Right forelimb (tissue), 1 donor: Measurements from ENCODE around the gene FAM120B.
"Not testable (repeated sequence)": the region's sequence is repeated elsewhere in the genome, so short reads cannot be mapped to it uniquely, and the experiment has no call there.

Experiments
- DNase-seq: peaks from one replicate; pipeline ENCODE4 v3.0.0-alpha.2; 2018

FAM120B gene

DNA sequence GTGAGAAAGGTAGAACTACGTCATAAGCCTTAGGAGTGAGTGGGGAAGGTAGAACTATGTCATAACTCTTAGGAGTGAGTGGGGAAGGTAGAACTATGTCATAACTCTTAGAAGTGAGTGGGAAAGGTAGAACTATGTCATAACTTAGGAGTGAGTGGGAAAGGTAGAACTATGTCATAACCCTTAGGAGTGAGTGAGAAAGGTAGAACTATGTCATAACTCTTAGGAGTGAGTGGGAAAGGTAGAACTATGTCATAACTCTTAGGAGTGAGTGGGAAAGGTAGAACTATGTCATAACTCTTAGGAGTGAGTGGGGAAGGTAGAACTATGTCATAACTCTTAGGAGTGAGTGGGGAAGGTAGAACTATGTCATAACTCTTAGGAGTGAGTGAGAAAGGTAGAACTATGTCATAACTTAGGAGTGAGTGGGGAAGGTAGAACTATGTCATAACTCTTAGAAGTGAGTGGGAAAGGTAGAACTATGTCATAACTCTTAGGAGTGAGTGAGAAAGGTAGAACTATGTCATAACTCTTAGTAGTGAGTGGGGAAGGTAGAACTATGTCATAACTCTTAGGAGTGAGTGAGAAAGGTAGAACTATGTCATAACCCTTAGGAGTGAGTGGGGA lies 92.3 kb downstream of the FAM120B start:
- DNase-seq, result not testable (repeated sequence)

- DNase-seq, result not testable (repeated sequence)
These were observed 93.5 kb downstream of the FAM120B start for GRCh38 chr6:170399955-170400558.

- no peak for DNase-seq
These were observed 95.9 kb downstream of the FAM120B start for GRCh38 chr6:170402318-170403040.

- no peak for DNase-seq
These were observed 96.9 kb downstream of the FAM120B start for GRCh38 chr6:170403451-170403850.

- DNase-seq, result no peak
These were observed 97.5 kb downstream of the FAM120B start for GRCh38 chr6:170404036-170404435.

DNA sequence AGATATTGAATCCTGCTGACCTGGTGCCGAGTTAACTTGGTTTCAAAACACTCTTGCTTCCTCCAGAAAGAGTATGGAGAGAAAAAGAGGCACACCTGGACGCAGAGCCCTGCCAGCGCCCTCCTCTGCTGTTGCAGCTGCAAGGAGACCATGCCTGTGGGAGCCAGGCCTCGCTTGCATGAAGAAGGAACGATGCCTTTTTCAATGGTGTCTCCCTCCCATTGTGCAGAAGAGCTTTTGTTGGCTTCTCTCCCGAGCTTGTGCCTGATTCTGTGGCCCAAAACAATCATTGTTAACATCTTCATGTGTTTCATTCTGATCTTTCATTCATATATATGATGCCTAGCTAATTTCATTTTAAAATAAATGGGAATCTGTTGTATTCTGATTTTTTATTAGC lies 98.1 kb downstream of the FAM120B start:
- DNase-seq, result no peak

- DNase-seq, result no peak
These were observed 98.9 kb downstream of the FAM120B start for GRCh38 chr6:170405311-170405975.

GRCh38 chr6:170407200-170407599 lies 100.6 kb downstream of the FAM120B start:
- no peak for DNase-seq

- no peak for DNase-seq
These were observed 101.4 kb downstream of the FAM120B start for GRCh38 chr6:170407932-170408331.

- DNase-seq, result not testable (repeated sequence)
These were observed 103.2 kb downstream of the FAM120B start for GRCh38 chr6:170409746-170410145.

DNA sequence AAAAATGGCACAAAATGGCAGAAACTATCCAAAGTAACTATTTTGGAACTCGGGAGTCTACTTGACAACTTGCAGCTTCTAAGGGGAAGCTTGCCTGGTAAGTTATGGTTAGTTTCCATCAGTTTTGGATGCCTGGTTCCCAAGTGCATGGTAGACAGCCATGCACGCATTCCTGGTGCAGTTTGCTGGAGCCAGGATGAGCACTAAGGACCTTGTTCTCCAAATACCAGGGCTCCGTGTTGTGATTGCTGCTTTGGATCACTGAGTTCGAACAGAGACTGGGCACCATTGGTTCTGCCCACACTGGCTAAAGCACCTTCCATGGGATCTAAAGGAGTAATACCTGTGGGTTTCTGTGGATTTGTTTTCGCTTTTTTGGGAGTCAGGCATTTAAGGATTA lies 103.7 kb downstream of the FAM120B start:
- DNase-seq, result no peak

DNA sequence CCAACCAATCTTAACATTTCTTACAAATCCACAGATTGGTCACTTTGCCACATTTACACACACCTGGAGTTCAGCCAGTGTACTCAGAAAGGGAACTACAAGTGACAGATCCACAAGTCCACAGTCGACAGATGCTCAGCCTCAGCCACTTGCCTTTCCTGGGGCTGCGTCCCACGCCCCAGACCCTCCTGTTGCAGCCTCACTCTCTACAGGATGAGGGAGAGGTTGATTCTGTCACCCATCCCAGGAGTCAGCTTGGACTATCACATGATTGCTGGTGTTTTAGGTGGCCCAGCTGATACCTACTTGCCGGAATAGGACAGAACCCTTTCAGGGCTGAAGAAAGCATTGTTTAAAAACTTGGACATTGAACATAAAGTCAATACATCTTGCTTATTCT lies 108.8 kb downstream of the FAM120B start:
- DNase-seq, result no peak

- DNase-seq, result no peak
These were observed 109.7 kb downstream of the FAM120B start for GRCh38 chr6:170416303-170416702.

DNA sequence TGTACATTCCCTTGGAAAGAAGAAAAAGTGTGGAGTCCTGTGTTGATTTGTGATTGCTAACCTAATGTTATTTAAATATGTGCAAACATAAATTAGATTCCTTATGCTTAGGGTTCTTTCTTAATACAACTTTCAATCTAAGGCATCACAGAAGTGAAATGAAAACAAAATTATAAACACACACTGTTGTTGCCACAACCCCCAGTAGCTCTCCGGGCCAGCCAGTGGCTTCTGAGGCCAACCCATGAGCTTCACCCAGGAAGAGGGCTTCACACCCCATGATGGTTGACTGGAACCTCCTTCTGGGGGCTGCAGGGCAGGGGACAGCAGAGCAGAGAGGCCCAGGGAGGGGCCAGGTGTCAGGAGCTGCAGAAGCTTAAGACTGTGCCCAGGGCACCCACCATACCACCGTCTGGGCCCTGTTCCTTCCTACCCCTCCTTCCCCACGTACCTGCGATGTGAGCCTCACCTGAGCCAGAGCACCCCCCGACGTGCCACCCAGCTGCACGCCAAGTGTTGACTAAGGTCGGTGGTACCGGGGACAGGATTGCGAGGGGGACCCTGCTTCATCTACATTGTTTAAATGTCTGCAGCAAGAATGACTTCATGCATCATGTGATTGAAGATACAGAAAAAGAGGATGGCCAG lies 110.5 kb downstream of the FAM120B start:
- DNase-seq, result no peak

- DNase-seq, result no peak
These were observed 111.3 kb downstream of the FAM120B start for GRCh38 chr6:170417881-170418280.

- no peak for DNase-seq
These were observed 113.7 kb downstream of the FAM120B start for GRCh38 chr6:170420283-170420682.

DNA sequence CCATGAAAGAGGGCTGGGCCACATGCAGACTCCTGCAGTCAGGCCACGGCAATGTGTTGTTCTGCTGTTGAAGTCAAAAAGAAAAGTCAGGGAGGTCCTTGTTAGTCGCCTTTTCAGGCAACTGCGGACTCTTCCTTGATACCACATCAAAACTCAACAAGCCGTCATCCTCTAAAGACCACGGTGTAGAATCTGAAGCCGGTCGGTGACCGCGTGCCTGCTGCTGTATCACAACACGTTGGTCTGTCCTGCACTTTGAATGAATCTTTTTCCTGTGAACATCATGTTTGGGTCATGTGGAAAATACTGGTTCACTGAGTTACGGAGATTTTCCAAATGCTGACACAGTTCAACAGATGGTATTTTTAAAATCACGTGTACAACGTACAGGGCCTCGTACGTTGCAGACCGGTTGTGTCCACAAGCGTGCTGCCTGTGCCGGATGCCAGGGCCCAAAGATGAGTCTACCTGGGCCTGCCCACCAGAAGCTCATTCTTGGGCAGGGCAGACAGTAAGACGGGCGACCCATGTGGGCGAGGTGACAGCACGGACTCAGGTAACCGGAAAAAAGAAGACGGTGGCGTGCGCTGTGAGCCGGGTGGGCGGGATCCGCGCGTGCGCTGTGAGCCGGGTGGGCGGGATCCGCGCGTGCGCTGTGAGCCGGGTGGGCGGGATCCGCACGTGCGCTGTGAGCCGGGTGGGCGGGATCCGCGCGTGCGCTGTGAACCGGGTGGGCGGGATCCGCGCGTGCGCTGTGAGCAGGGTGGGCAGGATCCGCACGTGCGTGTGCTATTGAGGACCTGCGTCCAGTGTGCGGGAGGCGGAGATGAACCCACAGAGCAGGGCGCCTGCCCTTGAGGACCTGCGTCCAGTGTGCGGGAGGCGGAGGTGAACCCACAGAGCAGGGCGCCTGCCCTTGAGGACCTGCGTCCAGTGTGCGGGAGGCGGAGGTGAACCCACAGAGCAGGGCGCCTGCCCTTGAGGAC lies 114.5 kb downstream of the FAM120B start:
- DNase-seq, result no peak

DNA sequence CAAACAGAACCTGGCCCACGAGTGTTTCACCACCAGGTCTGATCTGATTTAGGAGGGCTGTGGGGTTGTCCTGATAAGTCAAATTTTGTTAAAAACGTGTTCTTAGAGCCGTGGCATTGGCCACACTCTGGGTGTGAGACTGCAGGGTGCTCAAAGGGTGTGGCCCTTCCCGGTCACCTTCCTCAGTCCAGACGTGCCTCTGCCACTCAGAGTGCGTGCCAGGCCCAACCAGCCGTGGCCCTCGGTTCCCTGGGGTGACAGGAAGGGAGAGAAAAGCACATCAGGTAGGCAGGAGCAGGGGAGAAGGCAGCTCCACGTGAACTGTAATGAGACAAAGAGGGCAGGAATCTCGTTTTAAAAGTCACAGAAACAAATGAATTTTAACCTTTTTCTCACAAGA lies 115.4 kb downstream of the FAM120B start:
- no peak for DNase-seq

DNA sequence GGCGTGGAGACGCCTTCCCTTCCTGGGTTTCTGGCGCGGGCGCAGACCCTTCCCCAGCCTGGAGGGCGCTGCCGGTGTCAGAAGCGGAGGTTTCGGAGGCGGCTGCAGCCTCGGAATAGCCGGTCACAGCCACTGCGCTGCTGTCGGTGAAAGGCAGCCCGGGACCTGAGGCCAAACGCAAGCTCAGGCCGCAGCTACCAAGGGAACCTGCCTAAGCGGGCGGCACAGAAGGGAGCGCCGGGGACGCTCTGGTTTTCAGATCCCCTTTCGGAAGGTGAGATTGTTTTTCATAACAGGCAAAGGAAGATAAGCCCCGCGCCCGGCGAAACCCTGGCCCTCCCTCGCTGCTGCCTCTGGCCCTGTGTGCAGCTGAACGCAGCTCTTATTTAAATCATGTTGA lies 116.5 kb downstream of the FAM120B start:
- no peak for DNase-seq

DNA sequence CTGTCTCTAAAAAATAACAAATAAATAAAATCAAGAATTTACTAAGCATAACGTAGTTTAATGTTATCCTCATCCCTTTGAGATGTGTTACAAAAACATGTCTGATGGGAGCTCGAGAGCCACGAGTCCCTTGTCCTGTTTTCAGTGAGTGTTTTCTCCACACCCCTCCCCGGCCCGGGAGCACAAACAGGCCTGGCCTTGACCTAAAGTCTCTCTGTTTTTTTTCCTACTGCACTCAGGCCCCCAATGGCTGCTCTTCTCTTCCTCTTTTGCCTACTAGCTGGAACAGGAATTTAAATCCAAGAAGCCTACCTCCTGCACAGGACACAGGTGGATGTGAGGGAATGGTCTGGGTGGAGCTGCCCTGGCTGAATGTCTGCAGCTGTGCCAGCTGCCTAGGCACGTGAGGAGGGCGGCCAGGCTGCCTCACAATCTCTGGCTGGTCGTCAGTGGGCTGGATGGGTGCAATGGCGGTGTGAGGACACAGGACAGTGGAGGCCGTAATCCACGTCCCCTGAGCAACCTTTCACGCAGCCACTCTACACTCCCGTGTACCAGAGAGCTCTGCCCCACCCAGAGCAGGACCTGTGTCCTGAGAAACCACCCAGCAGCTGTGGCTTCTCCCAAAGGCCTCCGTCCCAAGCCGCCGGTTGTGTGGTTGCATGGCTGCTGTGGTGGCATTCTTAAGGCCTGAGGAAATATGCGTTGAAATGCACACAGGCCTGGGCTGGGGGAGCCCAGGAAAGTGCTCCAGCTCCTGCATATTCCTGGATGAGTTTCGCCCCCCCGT lies 117.5 kb downstream of the FAM120B start:
- DNase-seq, result no peak

DNA sequence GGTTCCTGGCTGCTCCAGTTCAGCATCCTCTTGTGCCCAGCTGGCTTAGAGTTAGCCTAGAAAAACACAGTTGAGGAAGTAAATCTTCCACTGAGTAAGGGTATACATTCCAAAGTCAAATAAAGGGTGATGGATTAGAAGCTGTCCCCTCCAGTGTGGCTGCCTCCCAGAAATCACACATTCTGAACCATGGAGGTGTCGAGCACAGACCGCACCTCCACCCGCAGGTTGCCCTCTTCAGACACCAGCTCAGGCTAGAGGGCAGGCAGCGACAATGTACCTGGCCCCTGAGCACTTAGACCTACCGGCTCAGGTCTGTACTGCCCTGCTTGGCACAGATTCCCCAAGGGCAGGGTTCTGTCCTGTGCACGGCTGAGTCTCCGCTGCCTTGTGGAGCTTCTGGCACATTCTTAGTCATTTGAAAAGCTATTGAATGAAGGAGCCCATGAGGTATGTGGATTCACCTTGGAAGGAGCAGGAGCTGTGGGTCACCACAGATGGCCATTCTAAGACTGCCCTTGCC lies 118.1 kb downstream of the FAM120B start:
- no peak for DNase-seq
